WTC11 (cell line): ENCODE measurements around the gene ACO2. TPM values are rescaled to one million over a fixed set of nuclear protein-coding genes. Genes with fewer than 3 reads are reported as not detected.

ENCODE experiments used
- ATAC-seq: fragments of 200-7000 bp; cut with Tn5 transposase; 2 replicates; pipeline ENCODE4 v1.10.0; 2021; ENCODE audit warnings: mild to moderate bottlenecking, moderate library complexity
- CTCF ChIA-PET: fragments of 300-600 bp; sonication (Branson Sonifier 250); formaldehyde crosslinking; loops from one replicate; lab custom pipeline; 2021; ENCODE audit warnings: antibody characterized with exemption; lab: Charles Lee
- POLR2A ChIA-PET: fragments of 350-600 bp; sonication (Branson Sonifier 250); formaldehyde crosslinking; loops from one replicate; lab custom pipeline; 2021; ENCODE audit warnings: antibody characterized with exemption; lab: Charles Lee
- DNase-seq: peaks from one replicate; pipeline ENCODE4 v3.0.0; 2021; ENCODE audit warnings: low spot score
- H3K27ac Mint-ChIP-seq: 2 replicates; pipeline ENCODE4 v1.8.0; 2021; ENCODE audit warnings: mixed read lengths
- H3K27me3 Mint-ChIP-seq: 2 replicates; pipeline ENCODE4 v1.8.0; 2021; ENCODE audit warnings: low read depth, mild to moderate bottlenecking, moderate library complexity, mixed read lengths
- H3K36me3 Mint-ChIP-seq: 2 replicates; pipeline ENCODE4 v1.8.0; 2021; ENCODE audit warnings: mixed read lengths
- H3K4me1 Mint-ChIP-seq: 2 replicates; pipeline ENCODE4 v1.8.0; 2022; ENCODE audit warnings: mixed read lengths
- H3K4me3 Mint-ChIP-seq: 2 replicates; pipeline ENCODE4 v1.8.0; 2021; ENCODE audit warnings: mild to moderate bottlenecking, moderate library complexity, mixed read lengths
- H3K9me3 Mint-ChIP-seq: 2 replicates; pipeline ENCODE4 v1.8.0; 2021; ENCODE audit warnings: mixed read lengths
- CREB1 ChIP-seq: sonication (generic); formaldehyde crosslinking; IDR thresholded peaks from 2 replicates; pipeline ENCODE4 v1.8.0; 2023; ENCODE audit warnings: mild to moderate bottlenecking, missing genetic modification reagents
- FOXK1 ChIP-seq: sonication (generic); formaldehyde crosslinking; IDR thresholded peaks from 2 replicates; pipeline ENCODE4 v1.8.0; 2022; ENCODE audit warnings: mild to moderate bottlenecking, moderate library complexity, missing genetic modification reagents
- FOXP1 ChIP-seq: sonication (generic); formaldehyde crosslinking; IDR thresholded peaks from 2 replicates; pipeline ENCODE4 v1.8.0; 2022; ENCODE audit warnings: missing genetic modification reagents, mild to moderate bottlenecking, moderate library complexity, borderline replicate concordance
- NFYB ChIP-seq: sonication (generic); formaldehyde crosslinking; conservative IDR thresholded peaks from 2 replicates; pipeline ENCODE4 v1.8.0; 2022; ENCODE audit warnings: low read depth, missing genetic modification reagents
- RELA ChIP-seq: sonication (generic); formaldehyde crosslinking; IDR thresholded peaks from 2 replicates; pipeline ENCODE4 v1.8.1; 2022; ENCODE audit warnings: missing genetic modification reagents, mild to moderate bottlenecking, borderline replicate concordance
- RORB ChIP-seq: fragments of 250-450 bp; sonication (Bioruptor Pico); IDR thresholded peaks from 2 replicates; pipeline ENCODE4 v1.9.0; 2021; ENCODE audit warnings: mild to moderate bottlenecking
- TEAD1 ChIP-seq: sonication (generic); formaldehyde crosslinking; IDR thresholded peaks from 2 replicates; pipeline ENCODE4 v1.8.0; 2022; ENCODE audit warnings: mild to moderate bottlenecking, missing genetic modification reagents
- ZNF263 ChIP-seq: sonication (generic); formaldehyde crosslinking; IDR thresholded peaks from 2 replicates; pipeline ENCODE4 v1.8.1; 2022; ENCODE audit warnings: low read depth, mild to moderate bottlenecking, moderate library complexity, missing genetic modification reagents
- total RNA-seq: library from RNA; stranded (reverse); gene quantifications from 3 replicates; pipeline ENCODE4 v1.2.3, GENCODE V29; 2021
- TF ChIP-seq, protein P1 (sequence below): sonication (generic); formaldehyde crosslinking; IDR thresholded peaks from 2 replicates; pipeline ENCODE4 v1.8.1; 2023; ENCODE audit warnings: mild to moderate bottlenecking, missing genetic modification reagents, moderate library complexity
- TF ChIP-seq, protein P2 (sequence below): fragments of 250-450 bp; sonication (Bioruptor Pico); conservative IDR thresholded peaks from 2 replicates; pipeline ENCODE4 v1.9.0; 2021; ENCODE audit warnings: mild to moderate bottlenecking
- TF ChIP-seq, protein P3 (sequence below): sonication (generic); formaldehyde crosslinking; IDR thresholded peaks from 2 replicates; pipeline ENCODE4 v1.8.1; 2023; ENCODE audit warnings: mild to moderate bottlenecking, missing genetic modification reagents, borderline replicate concordance
- TF ChIP-seq, protein P4 (sequence below): sonication (generic); formaldehyde crosslinking; IDR thresholded peaks from 2 replicates; pipeline ENCODE4 v1.8.1; 2023; ENCODE audit warnings: mild to moderate bottlenecking, missing genetic modification reagents
- TF ChIP-seq, protein P5 (sequence below): sonication (generic); formaldehyde crosslinking; IDR thresholded peaks from 2 replicates; pipeline ENCODE4 v1.8.0; 2022; ENCODE audit warnings: mild to moderate bottlenecking, missing genetic modification reagents
- TF ChIP-seq, protein P6 (sequence below): sonication (generic); formaldehyde crosslinking; IDR thresholded peaks from 2 replicates; pipeline ENCODE4 v1.8.1; 2023; ENCODE audit warnings: mild to moderate bottlenecking, moderate library complexity, missing genetic modification reagents

ACO2 gene
- total RNA-seq, 1 experiment from 2014 or later, result 104 TPM

DNA sequence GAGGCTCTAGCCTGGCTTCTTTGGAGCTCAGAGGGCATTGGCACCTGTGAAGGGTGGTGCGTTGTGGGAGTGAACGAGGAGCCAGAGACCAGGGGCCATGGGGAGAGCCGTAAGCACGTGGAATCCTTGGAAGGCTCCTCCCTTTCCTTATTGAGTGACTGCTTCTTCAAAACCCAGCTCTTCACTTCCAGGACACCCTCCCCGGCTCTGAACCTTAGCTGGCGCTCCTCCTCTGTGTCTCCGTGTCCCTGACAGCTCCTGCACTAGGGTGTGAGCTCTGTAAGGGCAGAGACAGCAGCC, 49.1 kb downstream of the ACO2 start:
- no peaks in the 10 kb centered on the region for H3K9me3 Mint-ChIP-seq
- H3K36me3 Mint-ChIP-seq, result peaks cover 19% of the 10 kb centered on the region; the same call in 1 of the 2 replicates
- peaks cover 8% of the 10 kb centered on the region for H3K4me1 Mint-ChIP-seq
- peaks cover under 1% of the 10 kb centered on the region; the same call in 1 of the 2 replicates for H3K27me3 Mint-ChIP-seq
- POLR2A ChIA-PET, result interaction anchor here (1.2 to 1.3 kb wide), 2 partner anchors 50 to 71 kb away, joined by 4 to 7 read pairs; partner anchors contain the start of genes PHF5A and TOB2
- no peak overlapping the region for H3K27ac Mint-ChIP-seq
- no peak overlapping the region for H3K4me3 Mint-ChIP-seq
- no peak for TF ChIP-seq TEAD1 (CRISPR knock-in tag)
- TF ChIP-seq, protein P1, sequence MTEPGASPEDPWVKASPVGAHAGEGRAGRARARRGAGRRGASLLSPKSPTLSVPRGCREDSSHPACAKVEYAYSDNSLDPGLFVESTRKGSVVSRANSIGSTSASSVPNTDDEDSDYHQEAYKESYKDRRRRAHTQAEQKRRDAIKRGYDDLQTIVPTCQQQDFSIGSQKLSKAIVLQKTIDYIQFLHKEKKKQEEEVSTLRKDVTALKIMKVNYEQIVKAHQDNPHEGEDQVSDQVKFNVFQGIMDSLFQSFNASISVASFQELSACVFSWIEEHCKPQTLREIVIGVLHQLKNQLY (CRISPR knock-in tag), result no peak
- no peak for TF ChIP-seq FOXP1 (CRISPR knock-in tag)
- TF ChIP-seq, protein P2, sequence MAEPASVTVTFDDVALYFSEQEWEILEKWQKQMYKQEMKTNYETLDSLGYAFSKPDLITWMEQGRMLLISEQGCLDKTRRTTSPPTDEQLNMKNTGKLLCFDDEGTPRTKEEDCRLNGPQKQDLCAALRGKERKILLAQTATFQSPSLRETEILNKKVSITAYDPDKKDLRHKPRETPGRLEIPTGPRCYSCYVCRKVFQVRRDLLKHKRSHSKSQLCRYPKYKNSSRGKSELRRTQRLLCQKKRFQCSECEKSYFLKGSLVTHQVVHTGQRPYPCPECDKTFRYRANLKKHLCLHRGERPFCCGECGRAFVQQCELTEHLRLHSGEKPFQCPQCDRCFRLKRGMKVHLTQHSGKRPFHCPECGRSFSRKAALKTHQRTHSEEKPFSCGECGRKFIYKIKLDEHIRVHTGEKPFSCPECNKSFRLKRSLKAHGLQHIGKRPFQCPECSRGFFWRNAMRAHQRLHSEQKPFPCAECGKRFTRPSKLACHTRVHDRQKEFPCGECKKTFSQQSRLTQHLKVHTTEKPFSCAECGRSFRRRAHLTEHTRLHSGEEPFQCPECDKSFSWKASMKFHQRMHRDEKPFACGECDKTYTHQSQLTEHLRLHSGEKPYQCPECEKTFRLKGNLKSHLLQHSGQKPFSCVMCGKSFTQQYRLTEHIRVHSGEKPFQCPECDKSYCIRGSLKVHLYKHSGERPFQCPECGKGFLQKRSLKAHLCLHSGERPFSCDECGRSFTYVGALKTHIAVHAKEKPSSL (CRISPR knock-in tag), result no peak
- TF ChIP-seq RELA (CRISPR knock-in tag), result no peak
- TF ChIP-seq, protein P3, sequence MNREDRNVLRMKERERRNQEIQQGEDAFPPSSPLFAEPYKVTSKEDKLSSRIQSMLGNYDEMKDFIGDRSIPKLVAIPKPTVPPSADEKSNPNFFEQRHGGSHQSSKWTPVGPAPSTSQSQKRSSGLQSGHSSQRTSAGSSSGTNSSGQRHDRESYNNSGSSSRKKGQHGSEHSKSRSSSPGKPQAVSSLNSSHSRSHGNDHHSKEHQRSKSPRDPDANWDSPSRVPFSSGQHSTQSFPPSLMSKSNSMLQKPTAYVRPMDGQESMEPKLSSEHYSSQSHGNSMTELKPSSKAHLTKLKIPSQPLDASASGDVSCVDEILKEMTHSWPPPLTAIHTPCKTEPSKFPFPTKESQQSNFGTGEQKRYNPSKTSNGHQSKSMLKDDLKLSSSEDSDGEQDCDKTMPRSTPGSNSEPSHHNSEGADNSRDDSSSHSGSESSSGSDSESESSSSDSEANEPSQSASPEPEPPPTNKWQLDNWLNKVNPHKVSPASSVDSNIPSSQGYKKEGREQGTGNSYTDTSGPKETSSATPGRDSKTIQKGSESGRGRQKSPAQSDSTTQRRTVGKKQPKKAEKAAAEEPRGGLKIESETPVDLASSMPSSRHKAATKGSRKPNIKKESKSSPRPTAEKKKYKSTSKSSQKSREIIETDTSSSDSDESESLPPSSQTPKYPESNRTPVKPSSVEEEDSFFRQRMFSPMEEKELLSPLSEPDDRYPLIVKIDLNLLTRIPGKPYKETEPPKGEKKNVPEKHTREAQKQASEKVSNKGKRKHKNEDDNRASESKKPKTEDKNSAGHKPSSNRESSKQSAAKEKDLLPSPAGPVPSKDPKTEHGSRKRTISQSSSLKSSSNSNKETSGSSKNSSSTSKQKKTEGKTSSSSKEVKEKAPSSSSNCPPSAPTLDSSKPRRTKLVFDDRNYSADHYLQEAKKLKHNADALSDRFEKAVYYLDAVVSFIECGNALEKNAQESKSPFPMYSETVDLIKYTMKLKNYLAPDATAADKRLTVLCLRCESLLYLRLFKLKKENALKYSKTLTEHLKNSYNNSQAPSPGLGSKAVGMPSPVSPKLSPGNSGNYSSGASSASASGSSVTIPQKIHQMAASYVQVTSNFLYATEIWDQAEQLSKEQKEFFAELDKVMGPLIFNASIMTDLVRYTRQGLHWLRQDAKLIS, result no peak
- TF ChIP-seq FOXK1 (CRISPR knock-in tag), result no peak
- TF ChIP-seq RORB (CRISPR knock-in tag), result no peak
- TF ChIP-seq, protein P4, sequence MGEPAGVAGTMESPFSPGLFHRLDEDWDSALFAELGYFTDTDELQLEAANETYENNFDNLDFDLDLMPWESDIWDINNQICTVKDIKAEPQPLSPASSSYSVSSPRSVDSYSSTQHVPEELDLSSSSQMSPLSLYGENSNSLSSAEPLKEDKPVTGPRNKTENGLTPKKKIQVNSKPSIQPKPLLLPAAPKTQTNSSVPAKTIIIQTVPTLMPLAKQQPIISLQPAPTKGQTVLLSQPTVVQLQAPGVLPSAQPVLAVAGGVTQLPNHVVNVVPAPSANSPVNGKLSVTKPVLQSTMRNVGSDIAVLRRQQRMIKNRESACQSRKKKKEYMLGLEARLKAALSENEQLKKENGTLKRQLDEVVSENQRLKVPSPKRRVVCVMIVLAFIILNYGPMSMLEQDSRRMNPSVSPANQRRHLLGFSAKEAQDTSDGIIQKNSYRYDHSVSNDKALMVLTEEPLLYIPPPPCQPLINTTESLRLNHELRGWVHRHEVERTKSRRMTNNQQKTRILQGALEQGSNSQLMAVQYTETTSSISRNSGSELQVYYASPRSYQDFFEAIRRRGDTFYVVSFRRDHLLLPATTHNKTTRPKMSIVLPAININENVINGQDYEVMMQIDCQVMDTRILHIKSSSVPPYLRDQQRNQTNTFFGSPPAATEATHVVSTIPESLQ (CRISPR knock-in tag), result no peak
- TF ChIP-seq, protein P5, sequence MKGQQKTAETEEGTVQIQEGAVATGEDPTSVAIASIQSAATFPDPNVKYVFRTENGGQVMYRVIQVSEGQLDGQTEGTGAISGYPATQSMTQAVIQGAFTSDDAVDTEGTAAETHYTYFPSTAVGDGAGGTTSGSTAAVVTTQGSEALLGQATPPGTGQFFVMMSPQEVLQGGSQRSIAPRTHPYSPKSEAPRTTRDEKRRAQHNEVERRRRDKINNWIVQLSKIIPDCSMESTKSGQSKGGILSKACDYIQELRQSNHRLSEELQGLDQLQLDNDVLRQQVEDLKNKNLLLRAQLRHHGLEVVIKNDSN (CRISPR knock-in tag), result no peak
- CTCF ChIA-PET, result interaction anchor here (0.9 to 4.7 kb wide), 36 partner anchors 9 to 272 kb away, joined by 3 to 110 read pairs (median 6); partner anchors contain the start of genes ACO2, CSDC2, PHF5A and PMM1
- ATAC-seq (no peak), DNase-seq (no peak)

DNA sequence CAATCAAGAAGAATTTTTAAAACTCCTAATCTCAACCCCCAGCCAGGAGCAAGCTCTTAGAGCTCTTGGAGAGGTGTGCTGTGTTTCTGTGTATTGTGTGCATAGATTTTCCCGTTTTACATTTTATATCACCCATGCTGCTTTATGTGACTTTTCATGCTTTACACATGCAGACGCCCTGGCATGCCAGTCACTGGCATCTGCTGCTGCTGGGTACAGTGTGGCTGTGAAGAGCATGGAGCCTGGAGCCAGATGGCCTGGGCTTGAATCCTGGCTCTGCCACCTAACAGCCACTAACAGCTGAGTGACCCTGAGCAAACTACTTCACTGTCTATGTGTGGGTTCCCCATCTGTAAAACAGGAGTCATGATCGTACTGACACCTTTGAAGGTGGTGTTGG, 52.2 kb downstream of the ACO2 start:
- ATAC-seq (no peak), DNase-seq (no peak)
- Mint-ChIP-seq H3K4me3 (no peak overlapping the region), H3K9me3 (no peaks in the 10 kb centered on the region), H3K36me3 (peaks cover 12% of the 10 kb centered on the region), H3K27ac (no peak overlapping the region), H3K4me1 (no peaks in the 10 kb centered on the region), H3K27me3 (peaks cover 2% of the 10 kb centered on the region; the same call in 1 of the 2 replicates)
- ChIA-PET CTCF (interaction anchor here (0.6 to 1.0 kb wide), 3 partner anchors 12 to 264 kb away, joined by 3 read pairs; no protein-coding TSS in a partner anchor), POLR2A (interaction anchor here (0.7 kb wide), 1 partner anchor 715 kb away, joined by 3 read pairs; no protein-coding TSS in a partner anchor)
- TF ChIP-seq ZNF263 (CRISPR knock-in tag), result no peak
- TF ChIP-seq NFYB (CRISPR knock-in tag), result no peak
- TF ChIP-seq, protein P6, sequence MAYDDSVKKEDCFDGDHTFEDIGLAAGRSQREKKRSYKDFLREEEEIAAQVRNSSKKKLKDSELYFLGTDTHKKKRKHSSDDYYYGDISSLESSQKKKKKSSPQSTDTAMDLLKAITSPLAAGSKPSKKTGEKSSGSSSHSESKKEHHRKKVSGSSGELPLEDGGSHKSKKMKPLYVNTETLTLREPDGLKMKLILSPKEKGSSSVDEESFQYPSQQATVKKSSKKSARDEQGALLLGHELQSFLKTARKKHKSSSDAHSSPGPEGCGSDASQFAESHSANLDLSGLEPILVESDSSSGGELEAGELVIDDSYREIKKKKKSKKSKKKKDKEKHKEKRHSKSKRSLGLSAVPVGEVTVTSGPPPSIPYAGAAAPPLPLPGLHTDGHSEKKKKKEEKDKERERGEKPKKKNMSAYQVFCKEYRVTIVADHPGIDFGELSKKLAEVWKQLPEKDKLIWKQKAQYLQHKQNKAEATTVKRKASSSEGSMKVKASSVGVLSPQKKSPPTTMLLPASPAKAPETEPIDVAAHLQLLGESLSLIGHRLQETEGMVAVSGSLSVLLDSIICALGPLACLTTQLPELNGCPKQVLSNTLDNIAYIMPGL, result no peak
- TF ChIP-seq CREB1 (CRISPR knock-in tag), result no peak
